ENCODE data around the gene OTUD4.
"Not testable (repeated sequence)": the region's sequence is repeated elsewhere in the genome, so short reads cannot be mapped to it uniquely, and the experiment has no call there.

The OTUD4 gene

GRCh38 chr4:145180298-145181090 lies at the start of gene OTUD4:
TSS of gene OTUD4 (minus strand) at chr4:145180589. CDS start at chr4:145179973, 616 bp downstream.
- DNase-seq (ENCODE audit: low read depth in 2 of 2, low spot score in 1 of 2) = peak; percentile 86 to 95

- not testable (repeated sequence) for DNase-seq (ENCODE audit: low read depth in 2 of 2, low spot score in 1 of 2)
Observed at GRCh38 chr4:145223228-145223627, 42.8 kb upstream of the OTUD4 start.

GRCh38 chr4:145221529-145221928 lies 41.1 kb upstream of the OTUD4 start:
- not testable (repeated sequence) for DNase-seq (ENCODE audit: low read depth in 2 of 2, low spot score in 1 of 2)

GRCh38 chr4:145219090-145219489 lies 38.7 kb upstream of the OTUD4 start:
- DNase-seq (ENCODE audit: low read depth in 2 of 2, low spot score in 1 of 2) = no peak

GRCh38 chr4:145218251-145218650 lies 37.9 kb upstream of the OTUD4 start:
- DNase-seq (ENCODE audit: low read depth in 2 of 2, low spot score in 1 of 2) = no peak

- DNase-seq (ENCODE audit: low read depth in 2 of 2, low spot score in 1 of 2) = no peak
Observed at GRCh38 chr4:145217349-145217748, 37.0 kb upstream of the OTUD4 start.

GRCh38 chr4:145216535-145216934 lies 36.1 kb upstream of the OTUD4 start:
- DNase-seq (ENCODE audit: low read depth in 2 of 2, low spot score in 1 of 2) = no peak

GRCh38 chr4:145213245-145213644 lies 32.9 kb upstream of the OTUD4 start:
- no peak for DNase-seq (ENCODE audit: low read depth in 2 of 2, low spot score in 1 of 2)

GRCh38 chr4:145207934-145208333 lies 27.5 kb upstream of the OTUD4 start:
- no peak for DNase-seq (ENCODE audit: low read depth in 2 of 2, low spot score in 1 of 2)

GRCh38 chr4:145203410-145203809 lies 23.0 kb upstream of the OTUD4 start:
- DNase-seq (ENCODE audit: low read depth in 2 of 2, low spot score in 1 of 2) = no peak

GRCh38 chr4:145200366-145200765 lies 20.0 kb upstream of the OTUD4 start:
- DNase-seq (ENCODE audit: low read depth in 2 of 2, low spot score in 1 of 2) = no peak

- no peak for DNase-seq (ENCODE audit: low read depth in 2 of 2, low spot score in 1 of 2)
Observed at GRCh38 chr4:145199051-145199716, 18.8 kb upstream of the OTUD4 start.

GRCh38 chr4:145196747-145197146 lies 16.4 kb upstream of the OTUD4 start:
- no peak for DNase-seq (ENCODE audit: low read depth in 2 of 2, low spot score in 1 of 2)

GRCh38 chr4:145195167-145195952 lies 15.0 kb upstream of the OTUD4 start:
- no peak for DNase-seq (ENCODE audit: low read depth in 2 of 2, low spot score in 1 of 2)

GRCh38 chr4:145189981-145190380 lies 9.6 kb upstream of the OTUD4 start:
- DNase-seq (ENCODE audit: low read depth in 2 of 2, low spot score in 1 of 2) = no peak

- DNase-seq (ENCODE audit: low read depth in 2 of 2, low spot score in 1 of 2) = no peak
Observed at GRCh38 chr4:145186729-145187128, 6.3 kb upstream of the OTUD4 start.

GRCh38 chr4:145183581-145183980 lies 3.2 kb upstream of the OTUD4 start:
- no peak for DNase-seq (ENCODE audit: low read depth in 2 of 2, low spot score in 1 of 2)

GRCh38 chr4:145183023-145183422 lies 2.6 kb upstream of the OTUD4 start:
- no peak for DNase-seq (ENCODE audit: low read depth in 2 of 2, low spot score in 1 of 2)

GRCh38 chr4:145182222-145182621 lies 1.8 kb upstream of the OTUD4 start:
- DNase-seq (ENCODE audit: low read depth in 2 of 2, low spot score in 1 of 2) = no peak

GRCh38 chr4:145181091-145181501 lies 707 bp upstream of the OTUD4 start:
- DNase-seq (ENCODE audit: low read depth in 2 of 2, low spot score in 1 of 2) = no peak

GRCh38 chr4:145179861-145180297 lies 510 bp downstream of the OTUD4 start:
- not testable (repeated sequence) for DNase-seq (ENCODE audit: low read depth in 2 of 2, low spot score in 1 of 2)

Measured in stimulated activated CD8-positive, alpha-beta memory T cell treated with anti-CD3 and anti-CD28 coated beads, Interleukin-4, amount 100 ng/mL, for 4 hours (primary cell).